ENCODE measurements around the gene SCNN1B. TPM values are rescaled to one million over a fixed set of nuclear protein-coding genes. Genes with fewer than 3 reads are reported as not detected.
"Not testable (repeated sequence)": the region's sequence is repeated elsewhere in the genome, so short reads cannot be mapped to it uniquely, and the experiment has no call there.

The SCNN1B gene
- total RNA-seq, 4 donors from 2014 or later, result 142 to 729 (median 556) TPM

DNA sequence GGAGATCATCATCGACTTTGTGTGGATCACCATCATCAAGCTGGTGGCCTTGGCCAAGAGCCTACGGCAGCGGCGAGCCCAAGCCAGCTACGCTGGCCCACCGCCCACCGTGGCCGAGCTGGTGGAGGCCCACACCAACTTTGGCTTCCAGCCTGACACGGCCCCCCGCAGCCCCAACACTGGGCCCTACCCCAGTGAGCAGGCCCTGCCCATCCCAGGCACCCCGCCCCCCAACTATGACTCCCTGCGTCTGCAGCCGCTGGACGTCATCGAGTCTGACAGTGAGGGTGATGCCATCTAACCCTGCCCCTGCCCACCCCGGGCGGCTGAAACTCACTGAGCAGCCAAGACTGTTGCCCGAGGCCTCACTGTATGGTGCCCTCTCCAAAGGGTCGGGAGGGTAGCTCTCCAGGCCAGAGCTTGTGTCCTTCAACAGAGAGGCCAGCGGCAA lies 78.4 kb downstream of the SCNN1B start:
- H3K9me3 ChIP-seq, result no peaks in the 10 kb centered on the region
- intact Hi-C loops (cut with DNase I; ENCODE audit: low total_unique reads) (no loop called here), in situ Hi-C loops (cut with MboI; ENCODE audit: low pct_ligation_motif_present in 1 of 4, low pct_unique_long_range_greater_than_20kb in 1 of 4, low sequenced_read_pairs in 3 of 4) (no loop called here)
- no peak for DNase-seq
- no peaks in the 10 kb centered on the region for H3K4me1 ChIP-seq
- TF ChIP-seq, protein P1, sequence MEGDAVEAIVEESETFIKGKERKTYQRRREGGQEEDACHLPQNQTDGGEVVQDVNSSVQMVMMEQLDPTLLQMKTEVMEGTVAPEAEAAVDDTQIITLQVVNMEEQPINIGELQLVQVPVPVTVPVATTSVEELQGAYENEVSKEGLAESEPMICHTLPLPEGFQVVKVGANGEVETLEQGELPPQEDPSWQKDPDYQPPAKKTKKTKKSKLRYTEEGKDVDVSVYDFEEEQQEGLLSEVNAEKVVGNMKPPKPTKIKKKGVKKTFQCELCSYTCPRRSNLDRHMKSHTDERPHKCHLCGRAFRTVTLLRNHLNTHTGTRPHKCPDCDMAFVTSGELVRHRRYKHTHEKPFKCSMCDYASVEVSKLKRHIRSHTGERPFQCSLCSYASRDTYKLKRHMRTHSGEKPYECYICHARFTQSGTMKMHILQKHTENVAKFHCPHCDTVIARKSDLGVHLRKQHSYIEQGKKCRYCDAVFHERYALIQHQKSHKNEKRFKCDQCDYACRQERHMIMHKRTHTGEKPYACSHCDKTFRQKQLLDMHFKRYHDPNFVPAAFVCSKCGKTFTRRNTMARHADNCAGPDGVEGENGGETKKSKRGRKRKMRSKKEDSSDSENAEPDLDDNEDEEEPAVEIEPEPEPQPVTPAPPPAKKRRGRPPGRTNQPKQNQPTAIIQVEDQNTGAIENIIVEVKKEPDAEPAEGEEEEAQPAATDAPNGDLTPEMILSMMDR (IDR thresholded peaks at IDR 0.05), result no peak
- TF ChIP-seq EP300 (IDR thresholded peaks at IDR 0.05; ENCODE audit: low read depth) (no peak), POLR2AphosphoS5 (IDR thresholded peaks at IDR 0.05) (no peak), POLR2A (IDR thresholded peaks at IDR 0.05) (no peak)
- no peaks in the 10 kb centered on the region for H3K36me3 ChIP-seq
- H3K27ac ChIP-seq, result no peak overlapping the region
- H3K4me3 ChIP-seq, result no peak overlapping the region
- 80 to 94% methylated on average over 1 to 19 of the region's 20 CpGs for WGBS, 2 donors (ENCODE audit: low coverage in 1 of 2)
- no peaks in the 10 kb centered on the region for H3K27me3 ChIP-seq

DNA sequence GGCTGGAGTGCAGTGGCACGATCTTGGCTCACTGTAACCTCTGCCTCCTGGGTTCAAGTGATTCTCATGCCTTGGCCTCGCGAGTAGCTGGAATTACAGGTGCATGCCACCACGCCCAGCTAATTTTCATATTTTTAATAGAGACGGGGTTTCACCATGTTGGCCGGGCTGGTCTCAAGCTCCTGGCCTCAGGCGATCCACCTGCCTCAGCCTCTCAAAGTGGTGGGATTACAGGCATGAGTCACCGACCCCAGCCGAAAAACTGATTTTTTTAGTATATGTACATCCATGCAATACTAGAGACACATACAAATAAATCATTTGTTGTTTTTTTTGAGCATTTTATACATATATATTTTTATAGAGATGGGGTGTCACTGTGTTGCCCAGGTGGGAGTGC lies 79.6 kb downstream of the SCNN1B start:
- H3K27ac ChIP-seq; H3K9me3 ChIP-seq; in situ Hi-C loops (cut with MboI; ENCODE audit: low pct_ligation_motif_present in 1 of 4, low pct_unique_long_range_greater_than_20kb in 1 of 4, low sequenced_read_pairs in 3 of 4); H3K4me1 ChIP-seq; intact Hi-C loops (cut with DNase I; ENCODE audit: low total_unique reads); DNase-seq; H3K4me3 ChIP-seq; H3K36me3 ChIP-seq; H3K27me3 ChIP-seq: not testable (repeated sequence)
- WGBS, 2 donors (ENCODE audit: low coverage in 1 of 2), result 81 to 100% methylated on average over 2 to 9 of the region's 9 CpGs

DNA sequence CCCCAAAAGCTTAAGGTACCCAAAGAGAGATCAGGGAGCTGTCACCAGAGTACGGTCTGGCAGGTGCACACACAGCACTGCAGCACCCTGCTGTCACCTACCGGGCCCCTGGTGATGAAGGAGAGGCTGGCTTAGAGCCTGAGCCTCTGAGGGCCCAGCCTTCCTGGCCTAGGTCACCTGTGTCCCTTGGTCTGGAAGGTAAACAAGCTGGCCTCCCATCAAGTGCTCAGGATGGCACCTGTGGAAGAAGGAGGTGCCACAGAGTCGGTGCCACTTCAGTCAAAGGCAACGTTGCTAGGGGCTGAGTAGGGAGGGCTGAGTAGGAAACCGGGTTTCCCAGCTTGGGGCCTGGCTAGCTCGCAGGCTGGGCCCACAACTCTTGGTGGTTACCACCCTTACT lies 80.2 kb downstream of the SCNN1B start:
- no peaks in the 10 kb centered on the region for H3K4me1 ChIP-seq
- no peak overlapping the region for H3K4me3 ChIP-seq
- H3K36me3 ChIP-seq, result no peaks in the 10 kb centered on the region
- 81 to 87% methylated on average over 4 to 6 of the region's 6 CpGs for WGBS, 2 donors (ENCODE audit: low coverage in 1 of 2)
- intact Hi-C loops (cut with DNase I; ENCODE audit: low total_unique reads), result no loop called here
- in situ Hi-C loops (cut with MboI; ENCODE audit: low pct_ligation_motif_present in 1 of 4, low pct_unique_long_range_greater_than_20kb in 1 of 4, low sequenced_read_pairs in 3 of 4), result no loop called here
- TF ChIP-seq POLR2AphosphoS5 (IDR thresholded peaks at IDR 0.05) (no peak), POLR2A (IDR thresholded peaks at IDR 0.05) (no peak), EP300 (IDR thresholded peaks at IDR 0.05; ENCODE audit: low read depth) (no peak)
- TF ChIP-seq, protein P1 (IDR thresholded peaks at IDR 0.05), result no peak
- no peak overlapping the region for H3K27ac ChIP-seq
- no peaks in the 10 kb centered on the region for H3K27me3 ChIP-seq
- no peaks in the 10 kb centered on the region for H3K9me3 ChIP-seq
- no peak for DNase-seq

DNA sequence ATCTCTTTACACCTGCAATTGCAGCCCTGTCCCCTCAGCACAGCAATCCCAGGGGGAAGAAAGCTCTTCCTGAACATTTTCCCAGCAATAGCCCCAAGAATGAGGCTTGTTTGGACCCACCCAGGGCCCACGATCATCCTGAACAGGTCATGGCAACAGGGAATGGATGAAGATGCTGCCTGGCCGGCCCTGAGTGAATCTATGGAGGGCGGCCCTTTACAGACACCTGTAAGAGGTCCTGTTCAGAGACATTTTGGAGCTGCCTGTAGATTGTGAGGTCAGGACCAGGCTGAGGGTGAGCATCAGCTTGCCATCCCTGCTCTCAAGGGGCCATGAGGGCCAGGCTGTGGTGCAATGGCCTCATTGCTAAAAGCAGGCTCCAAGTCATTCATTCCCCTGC lies 81.8 kb downstream of the SCNN1B start:
- 97% methylated on average over 3 of the region's 3 CpGs; no CpG with 5 or more reads in 1 of the 2 donors for WGBS, 2 donors (ENCODE audit: low coverage in 1 of 2)
- Histone ChIP-seq H3K27ac (no peak overlapping the region), H3K9me3 (no peaks in the 10 kb centered on the region), H3K4me3 (no peak overlapping the region), H3K36me3 (peaks cover 0 to 4% (median 0%) of the 10 kb centered on the region in 4 donors), H3K4me1 (no peaks in the 10 kb centered on the region), H3K27me3 (no peaks in the 10 kb centered on the region)
- no peak for TF ChIP-seq EP300 (IDR thresholded peaks at IDR 0.05; ENCODE audit: low read depth)
- TF ChIP-seq POLR2AphosphoS5 (IDR thresholded peaks at IDR 0.05), result no peak
- TF ChIP-seq, protein P1 (IDR thresholded peaks at IDR 0.05), result no peak
- no peak for TF ChIP-seq POLR2A (IDR thresholded peaks at IDR 0.05)
- in situ Hi-C loops (cut with MboI; ENCODE audit: low pct_ligation_motif_present in 1 of 4, low pct_unique_long_range_greater_than_20kb in 1 of 4, low sequenced_read_pairs in 3 of 4) (no loop called here), intact Hi-C loops (cut with DNase I; ENCODE audit: low total_unique reads) (no loop called here)
- no peak for DNase-seq

DNA sequence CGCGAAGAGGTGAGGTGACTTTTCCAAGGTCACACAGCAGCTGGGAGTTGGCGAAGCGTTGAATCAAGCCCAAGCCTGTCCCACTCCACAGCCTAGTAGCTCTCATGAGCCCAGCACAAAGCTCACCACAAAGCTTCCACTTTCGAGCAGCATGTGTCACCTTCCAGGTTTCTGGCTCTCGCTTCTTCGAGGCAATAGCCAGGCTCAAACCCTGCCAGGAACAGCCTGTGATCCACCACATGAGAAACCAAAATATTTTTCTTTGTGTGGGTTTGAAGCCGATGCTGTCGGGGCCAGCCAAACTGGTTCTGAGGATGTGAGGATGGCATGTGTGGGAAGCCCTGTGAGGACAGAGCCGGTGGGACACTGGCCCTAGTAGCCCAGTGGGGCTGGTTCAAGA lies 82.8 kb downstream of the SCNN1B start:
- TF ChIP-seq POLR2AphosphoS5 (IDR thresholded peaks at IDR 0.05), result no peak
- no peak for TF ChIP-seq EP300 (IDR thresholded peaks at IDR 0.05; ENCODE audit: low read depth)
- TF ChIP-seq, protein P1 (IDR thresholded peaks at IDR 0.05), result no peak
- no peak for TF ChIP-seq POLR2A (IDR thresholded peaks at IDR 0.05)
- no peak for DNase-seq
- in situ Hi-C loops (cut with MboI; ENCODE audit: low pct_ligation_motif_present in 1 of 4, low pct_unique_long_range_greater_than_20kb in 1 of 4, low sequenced_read_pairs in 3 of 4), result no loop called here

More for the DNA sequence above, 82.8 kb downstream of the SCNN1B start:
- H3K27ac ChIP-seq, result no peak overlapping the region
- intact Hi-C loops (cut with DNase I; ENCODE audit: low total_unique reads), result no loop called here
- no peaks in the 10 kb centered on the region for H3K27me3 ChIP-seq
- no peaks in the 10 kb centered on the region for H3K9me3 ChIP-seq
- WGBS, 2 donors (ENCODE audit: low coverage in 1 of 2), result 95% methylated on average over 10 of the region's 10 CpGs; no CpG with 5 or more reads in 1 of the 2 donors
- no peak overlapping the region for H3K4me3 ChIP-seq
- peaks cover 0 to 5% (median 0%) of the 10 kb centered on the region in 4 donors for H3K36me3 ChIP-seq
- no peaks in the 10 kb centered on the region for H3K4me1 ChIP-seq
